GM19324 (cell line): ENCODE data around the gene RHCE.
A peak's percentile ranks its signal among the peaks of the same experiment; 100 is the strongest.
"Not testable (repeated sequence)": the region's sequence is repeated elsewhere in the genome, so short reads cannot be mapped to it uniquely, and the experiment has no call there.

ENCODE experiments used
- ATAC-seq: cut with Tn5 transposase; IDR thresholded peaks from one replicate; pipeline ENCODE4 v1.9.1; 2021; ENCODE audit warnings: mild to moderate bottlenecking, moderate library complexity; ENCODE audit not compliant: unreplicated experiment, low FRiP score

RHCE gene

DNA sequence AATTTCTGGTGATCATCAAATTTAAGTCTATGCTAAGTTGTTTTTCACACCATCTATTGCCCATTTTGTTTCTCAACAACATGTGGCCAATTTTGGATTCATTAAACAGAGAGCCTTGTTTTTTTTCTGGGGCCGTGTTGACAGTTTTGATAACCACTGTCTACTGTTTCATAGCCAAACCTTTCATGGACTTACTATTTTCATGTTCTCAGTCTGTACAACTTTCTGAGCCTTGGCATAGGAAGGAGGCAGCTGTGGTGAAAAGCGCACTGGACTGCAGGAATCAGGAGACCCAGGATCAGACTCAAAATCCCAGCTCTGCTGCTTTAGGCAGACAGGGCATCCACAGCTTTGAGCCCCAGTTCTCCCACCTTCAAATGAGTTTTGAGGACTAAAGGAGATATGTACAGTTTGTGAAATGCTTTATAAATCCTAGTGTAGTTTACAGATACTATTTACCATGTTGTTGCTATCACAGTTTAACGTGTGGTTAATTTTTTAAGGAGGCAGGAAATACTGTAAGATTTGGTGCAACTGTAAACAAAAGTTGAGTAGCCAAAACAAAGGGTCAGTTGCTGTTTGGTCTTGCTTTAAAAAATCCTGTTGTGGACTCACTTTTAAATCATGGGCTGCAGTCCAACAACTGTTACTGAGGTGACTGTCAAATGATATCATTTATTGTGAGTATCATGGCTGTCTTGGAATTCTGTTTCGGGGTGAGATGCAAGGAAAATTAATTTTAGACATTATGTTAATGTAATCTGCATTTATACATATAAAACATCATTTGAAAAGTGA, 13.0 kb upstream of the RHCE start:
- no peak for ATAC-seq

DNA sequence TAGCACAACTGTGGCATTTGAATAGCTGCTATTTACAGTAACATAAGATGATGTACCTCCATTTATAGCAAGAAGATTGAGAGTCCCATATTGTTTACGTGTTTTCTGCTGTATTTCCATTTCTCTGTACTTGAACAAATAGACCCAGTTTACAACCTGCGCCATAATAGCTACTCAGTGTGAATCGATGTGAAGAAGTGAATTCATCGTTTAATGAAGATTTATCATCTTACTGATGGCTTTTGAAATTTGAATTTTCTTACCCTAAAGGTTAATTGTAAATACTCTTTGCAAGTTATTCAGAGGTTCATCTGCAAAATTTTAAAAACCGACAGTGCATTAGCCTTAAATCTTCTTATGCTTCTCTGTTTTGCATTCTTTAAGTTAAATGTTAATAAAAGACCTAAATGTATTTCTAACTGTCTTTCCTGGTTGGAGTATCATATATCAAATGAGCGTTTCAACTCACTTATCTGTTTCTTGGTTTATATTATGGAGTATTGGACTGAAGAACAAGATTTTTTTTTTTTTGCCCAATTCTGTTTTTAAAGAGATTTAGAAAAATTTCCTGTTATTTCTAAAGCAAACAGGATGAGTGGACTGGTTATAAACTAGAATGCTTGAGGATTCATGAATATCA, 12.2 kb upstream of the RHCE start:
- ATAC-seq = no peak

- no peak for ATAC-seq
These were observed 11.5 kb upstream of the RHCE start for GRCh38 chr1:25431955-25432719.

- peak; percentile 30 for ATAC-seq
These were observed 10.6 kb upstream of the RHCE start for GRCh38 chr1:25430967-25431881.

GRCh38 chr1:25430073-25430966, 9.7 kb upstream of the RHCE start, which contains the start of gene MACO1:
TSS of gene MACO1 (plus strand) at chr1:25430897. CDS start at chr1:25431099, 202 bp downstream.
- peak; percentile 83 for ATAC-seq

- no peak for ATAC-seq
These were observed 8.0 kb upstream of the RHCE start for GRCh38 chr1:25428475-25429166.

DNA sequence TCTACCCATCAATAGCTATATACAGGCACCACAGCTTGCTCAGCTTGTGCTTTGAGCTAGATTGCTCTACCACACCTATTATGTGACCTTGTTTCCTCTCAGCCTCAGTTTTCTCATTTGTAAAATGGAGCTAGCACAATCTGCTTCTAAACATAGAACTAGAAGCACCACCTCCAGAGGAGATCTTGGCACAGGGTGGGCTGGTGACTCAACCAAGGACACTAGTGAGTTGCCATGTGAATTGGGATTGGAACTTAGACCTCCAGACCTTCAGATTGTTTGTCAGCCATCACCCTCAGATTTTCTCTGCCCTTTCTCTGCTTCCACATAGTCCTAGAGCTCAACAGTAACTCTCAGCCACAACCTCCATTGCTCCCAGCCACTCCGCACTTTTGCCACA, 7.1 kb upstream of the RHCE start:
- no peak for ATAC-seq

DNA sequence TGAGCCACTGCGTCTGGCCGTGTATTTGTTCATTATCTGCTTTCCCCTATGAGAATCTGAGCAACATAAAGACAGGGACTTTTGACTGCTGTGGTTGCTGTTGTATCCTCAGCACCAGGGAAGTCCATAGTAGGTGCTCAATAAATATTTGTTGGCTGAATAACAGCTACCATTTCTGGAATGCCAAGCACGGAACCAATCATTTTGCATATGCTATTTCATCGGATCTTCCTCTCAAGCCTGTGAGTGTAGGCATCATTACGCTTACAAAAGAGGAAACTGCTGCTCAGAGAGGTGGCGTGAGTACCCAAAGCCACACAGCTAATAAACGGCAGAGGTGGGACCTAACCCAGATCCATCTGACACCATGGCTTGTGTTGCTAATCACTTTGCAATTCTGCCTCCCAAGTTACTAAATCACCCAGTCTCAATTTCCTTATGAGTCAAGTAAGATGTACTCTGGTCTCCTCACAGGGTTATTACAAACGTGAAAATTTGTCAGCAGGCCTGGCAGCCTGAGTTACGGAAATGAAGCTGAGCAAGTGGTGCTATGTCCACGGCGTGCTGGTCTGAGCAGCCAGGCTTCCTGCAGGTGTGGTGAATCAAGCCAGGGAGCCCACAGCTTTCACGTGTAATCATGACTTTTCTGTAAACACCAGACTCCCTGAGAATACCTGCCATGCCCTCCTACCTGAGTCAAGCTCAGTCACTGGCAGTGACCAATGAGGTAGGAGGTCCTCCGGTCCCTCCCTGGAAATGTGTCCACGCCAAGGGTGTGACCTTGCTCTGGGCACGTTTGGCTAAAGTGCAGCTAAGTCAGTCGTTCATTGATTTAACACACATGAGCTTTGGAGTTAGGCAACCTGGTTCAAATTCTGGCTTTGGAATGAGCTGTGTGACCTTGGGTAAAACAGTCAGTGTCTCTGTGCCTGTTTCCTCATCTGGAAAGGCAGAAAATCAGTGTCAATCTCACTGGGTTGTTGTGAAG, 4.8 kb upstream of the RHCE start:
- no peak for ATAC-seq

DNA sequence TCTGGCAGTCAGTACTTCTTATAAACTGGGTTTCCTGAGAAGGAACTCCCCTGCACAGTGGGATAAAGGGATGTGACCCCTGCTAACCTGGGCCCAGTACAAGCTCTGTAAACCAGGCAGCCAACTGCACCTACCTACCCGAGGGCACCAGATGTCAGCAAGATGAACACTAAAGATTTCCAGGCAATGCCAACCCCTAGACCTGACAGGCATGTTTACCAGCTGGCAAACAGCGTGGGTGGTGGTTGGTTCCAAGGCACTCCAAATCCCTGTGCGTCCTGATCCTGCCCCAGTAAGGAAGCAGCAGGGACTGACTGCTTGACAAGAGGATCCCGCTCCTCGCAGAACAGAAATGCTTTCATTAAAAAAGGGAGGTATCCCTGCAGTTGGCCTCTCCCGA, 2.6 kb upstream of the RHCE start:
- ATAC-seq = not testable (repeated sequence)

GRCh38 chr1:25419339-25419738, 1.3 kb downstream of the RHCE start:
- not testable (repeated sequence) for ATAC-seq

- ATAC-seq = not testable (repeated sequence)
These were observed 3.3 kb downstream of the RHCE start for GRCh38 chr1:25417280-25417679.

- not testable (repeated sequence) for ATAC-seq
These were observed 6.0 kb downstream of the RHCE start for GRCh38 chr1:25414578-25414977.

DNA sequence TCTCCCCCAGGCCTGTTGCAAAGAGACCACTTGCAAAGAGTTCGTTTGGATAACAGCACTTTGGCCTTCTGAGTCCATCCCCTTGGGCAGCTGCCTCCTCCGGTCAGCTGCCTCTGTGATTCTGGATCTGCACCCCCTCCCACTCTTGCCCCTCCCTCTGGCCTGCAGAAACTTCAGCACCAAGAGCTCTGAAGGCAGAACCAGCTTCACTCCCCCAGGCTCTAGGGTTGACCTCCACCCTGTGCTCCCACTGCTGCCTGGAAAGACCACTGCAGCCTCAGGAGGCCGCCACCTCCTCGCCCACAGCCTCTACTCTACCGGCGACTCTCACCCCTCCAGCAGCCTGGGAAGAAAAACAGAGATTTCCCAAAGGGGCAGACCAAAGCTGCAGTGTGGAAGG, 6.5 kb downstream of the RHCE start:
- not testable (repeated sequence) for ATAC-seq

DNA sequence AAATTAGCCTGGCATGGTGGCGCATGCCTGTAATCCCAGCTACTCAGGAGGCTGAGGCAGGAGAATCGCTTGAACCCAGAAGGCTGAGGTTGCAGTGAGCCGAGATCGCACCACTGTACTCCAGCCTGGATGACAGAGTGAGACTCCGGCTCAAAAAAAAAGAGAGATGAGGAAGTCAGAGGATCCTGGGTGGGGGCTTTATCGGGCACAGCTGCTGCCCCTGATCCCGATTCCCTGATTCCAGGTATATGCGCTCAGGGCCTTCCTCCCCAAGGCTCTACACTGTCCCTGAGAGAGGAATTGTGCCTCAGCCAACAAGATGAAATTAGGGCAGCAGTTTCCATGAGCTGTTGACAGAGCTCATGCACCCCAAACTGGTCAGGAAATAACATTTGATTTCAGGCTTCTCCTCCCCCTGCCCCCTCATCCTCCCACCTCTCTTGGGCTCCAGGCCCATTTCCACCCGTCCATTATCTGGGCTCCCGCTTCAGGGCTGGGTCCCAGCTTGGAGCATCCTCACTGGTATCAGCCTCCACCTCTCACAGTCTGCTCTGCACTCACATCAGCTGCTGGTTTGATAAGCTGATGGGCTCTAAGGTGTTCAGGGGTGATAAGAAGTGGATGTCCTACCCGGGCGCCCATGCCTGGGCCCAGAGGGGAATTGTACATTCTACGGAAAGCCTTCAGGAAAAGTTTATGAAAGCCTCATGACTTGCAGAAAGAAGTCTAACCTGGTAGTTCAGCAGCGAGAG, 7.6 kb downstream of the RHCE start:
- not testable (repeated sequence) for ATAC-seq

DNA sequence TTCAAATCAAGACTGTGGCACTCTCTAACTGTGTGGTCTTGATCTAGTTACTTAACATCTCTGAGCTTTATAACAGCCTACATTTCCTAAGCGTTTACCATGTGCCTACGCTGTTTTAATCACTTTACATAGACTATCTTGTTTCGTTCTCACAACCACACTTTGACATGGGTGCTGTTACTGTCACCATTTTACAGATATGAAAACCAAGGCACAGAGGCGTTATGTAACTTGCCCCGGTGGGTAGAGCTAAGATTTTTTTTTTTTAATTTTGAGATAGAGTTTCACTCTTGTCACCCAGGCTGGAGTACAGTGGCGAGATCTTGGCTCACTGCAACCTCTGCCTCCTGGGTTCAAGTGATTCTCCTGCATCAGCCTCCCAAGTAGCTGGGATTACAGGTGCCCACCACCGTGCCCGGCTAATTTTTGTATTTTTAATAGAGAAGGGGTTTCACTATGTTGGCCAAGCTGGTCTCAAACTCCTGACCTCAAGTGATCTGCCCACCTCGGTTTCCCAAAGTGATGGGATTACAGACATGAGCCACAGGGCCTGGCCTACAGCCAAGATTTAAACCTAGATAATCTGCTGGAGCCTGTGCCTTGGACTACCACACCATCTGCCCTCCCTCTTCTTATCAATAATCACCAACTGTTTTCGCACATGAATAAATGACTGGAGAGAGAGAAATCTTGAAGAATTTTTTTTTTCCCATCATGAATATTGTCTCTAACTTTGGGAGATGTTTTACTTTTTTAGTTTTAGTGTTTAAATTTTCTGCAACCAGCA, 10.8 kb downstream of the RHCE start:
- not testable (repeated sequence) for ATAC-seq

DNA sequence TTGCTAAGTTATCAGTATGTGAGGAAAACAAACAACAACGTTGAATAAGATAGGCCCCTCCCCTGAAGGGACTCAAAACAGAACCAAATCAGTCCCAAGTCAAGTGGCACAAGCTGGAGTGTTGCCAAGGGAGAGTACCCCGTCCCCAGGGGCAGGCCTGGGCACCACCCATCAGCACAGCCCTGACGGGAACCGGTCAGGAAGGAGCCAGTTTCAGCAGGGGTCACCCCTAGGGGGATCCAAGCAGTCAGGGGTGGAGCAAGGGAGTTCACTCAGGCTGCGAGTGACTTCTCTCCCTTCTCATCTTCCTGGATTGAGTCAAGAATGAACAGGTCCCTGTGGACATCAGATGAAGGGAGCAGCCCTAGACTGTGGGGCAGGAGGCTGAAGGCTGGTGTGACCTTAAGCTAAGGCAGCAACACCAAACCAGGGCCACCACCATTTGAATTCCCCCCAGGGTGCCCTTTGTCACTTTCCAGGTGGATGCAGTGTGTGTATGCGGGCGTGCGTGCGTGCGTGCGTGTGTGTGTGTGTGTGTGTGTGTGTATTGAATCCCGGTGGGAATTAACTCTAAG, 14.8 kb downstream of the RHCE start:
- not testable (repeated sequence) for ATAC-seq
